ENCODE results near the gene LTA4H.

- TF ChIP-seq CTCF (IDR thresholded peaks at IDR 0.05) (no peak), POLR2A (IDR thresholded peaks at IDR 0.05) (no peak)
Observed at GRCh38 chr12:95962222-95962621, 73.2 kb downstream of the LTA4H start.

Data from ovary (tissue), 3 donors.